Skeletal muscle tissue (tissue), 4 donors: ENCODE measurements around the gene CRACR2A. TPM values are rescaled to one million over a fixed set of nuclear protein-coding genes. Genes with fewer than 3 reads are reported as not detected.

Experiments
- H3K27ac ChIP-seq: one replicate; pipeline ENCODE4 v1.7.0; 2013; ENCODE audit warnings: mild to moderate bottlenecking, low read depth, low read length, inconsistent platforms
- H3K27me3 ChIP-seq, 3 donors: one replicate each; pipeline ENCODE4 v1.7.0; 2013; ENCODE audit warnings: low read length in 3 of 3; ENCODE audit not compliant: control insufficient read depth in 3 of 3, insufficient read depth in 3 of 3
- H3K36me3 ChIP-seq, 3 donors: one replicate each; pipeline ENCODE4 v1.7.0; 2013; ENCODE audit warnings: low read length in 3 of 3; ENCODE audit not compliant: control insufficient read depth in 3 of 3, insufficient read depth in 3 of 3
- H3K4me1 ChIP-seq, 3 donors: one replicate each; pipeline ENCODE4 v1.7.0; 2013; ENCODE audit warnings: low read length in 3 of 3, mild to moderate bottlenecking in 3 of 3; ENCODE audit not compliant: control insufficient read depth in 3 of 3, insufficient read depth in 3 of 3
- H3K4me3 ChIP-seq, 3 donors: one replicate each; pipeline ENCODE4 v1.7.0; 2013; ENCODE audit warnings: low read length in 3 of 3
- H3K9ac ChIP-seq, 3 donors: one replicate each; pipeline ENCODE4 v1.7.0; 2013; ENCODE audit warnings: low read length in 3 of 3, mild to moderate bottlenecking in 3 of 3, moderate library complexity in 2 of 3, low read depth in 1 of 3
- H3K9me3 ChIP-seq, 3 donors: one replicate each; pipeline ENCODE4 v1.7.0; 2013; ENCODE audit warnings: low read length in 3 of 3; ENCODE audit not compliant: control insufficient read depth in 3 of 3
- total RNA-seq: library from RNA; depleted of rRNA; stranded (reverse); fragments of >200 nt; gene quantifications from one replicate; pipeline ENCODE4 v1.2.3, GENCODE V29; 2014
- donor health status: Osteomylitis.

The CRACR2A gene
- total RNA-seq, 1 donor from 2014 or later: 2.1 TPM

DNA sequence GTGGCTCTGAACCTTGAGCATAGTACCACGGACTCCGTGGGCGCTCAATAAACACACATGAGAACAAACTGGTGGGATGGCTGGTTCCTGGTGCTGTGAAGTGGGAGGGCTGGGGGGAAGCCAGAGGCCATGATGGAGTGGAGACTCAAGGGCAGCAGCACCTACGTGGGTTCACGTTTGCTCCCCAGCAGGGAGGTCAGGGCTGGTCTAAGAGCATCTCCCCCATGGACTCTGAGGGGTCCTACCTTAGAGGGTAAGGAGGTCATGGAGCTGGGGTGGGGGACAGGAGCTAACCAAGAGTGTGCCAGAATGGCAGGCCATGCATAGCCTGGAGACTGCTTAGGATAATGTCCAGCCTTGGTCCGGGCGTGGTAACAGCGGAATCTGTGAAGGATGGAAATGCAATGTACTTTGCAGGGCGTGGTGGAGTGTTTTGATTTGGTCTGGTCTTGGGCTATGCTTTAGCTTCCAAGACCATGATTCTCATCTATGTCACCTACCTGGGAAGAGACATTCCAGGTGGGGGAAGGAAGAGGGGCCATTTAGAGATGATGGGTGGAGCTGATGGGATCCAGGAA, 158.9 kb downstream of the CRACR2A start:
- Histone ChIP-seq H3K9me3 (no peaks in the 10 kb centered on the region), H3K27ac (no peak overlapping the region), H3K4me3 (no peak overlapping the region), H3K4me1 (no peaks in the 10 kb centered on the region), H3K27me3 (peaks cover 0 to 20% (median 5%) of the 10 kb centered on the region in 3 donors), H3K9ac (no peak overlapping the region), H3K36me3 (no peaks in the 10 kb centered on the region)

DNA sequence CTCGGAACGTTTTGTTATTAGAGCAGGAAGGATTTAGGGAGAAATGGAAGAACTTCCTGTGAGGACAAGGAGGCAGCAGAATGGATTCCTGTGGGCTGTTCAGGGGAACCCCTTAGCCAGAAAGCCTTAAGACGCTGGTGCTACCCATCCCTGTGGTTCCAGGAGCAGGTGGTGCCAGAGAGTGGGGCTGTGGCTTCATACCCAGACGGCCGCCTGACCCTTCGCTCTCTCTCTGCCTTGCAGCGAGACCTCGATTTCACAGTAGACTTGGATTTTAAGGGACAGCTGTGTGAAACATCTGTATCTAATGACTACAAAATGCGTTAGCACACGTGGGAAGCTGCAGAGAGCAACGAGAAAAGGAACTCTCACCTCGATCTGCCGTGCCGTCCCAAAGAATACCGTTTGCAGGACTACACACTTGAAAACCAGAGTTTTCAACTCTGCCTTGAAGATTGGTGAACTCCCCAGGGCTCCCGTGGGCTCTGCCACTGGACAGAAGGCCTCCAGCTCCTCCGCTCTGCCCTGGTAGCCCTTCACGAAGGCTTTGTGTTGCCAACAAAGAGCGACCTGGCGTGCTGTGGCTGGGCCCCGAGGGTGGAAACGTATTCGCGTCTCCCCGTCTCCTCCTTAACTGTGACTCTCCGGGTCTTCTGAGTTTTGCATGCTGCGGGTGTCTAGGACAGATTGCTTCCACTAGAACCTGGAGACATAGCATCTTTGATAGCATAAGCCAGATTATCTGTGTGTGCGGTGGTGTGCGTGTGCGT, 159.9 kb downstream of the CRACR2A start:
- Histone ChIP-seq H3K27ac (no peak overlapping the region), H3K4me3 (no peak overlapping the region), H3K9ac (no peak overlapping the region), H3K36me3 (no peaks in the 10 kb centered on the region), H3K9me3 (no peaks in the 10 kb centered on the region), H3K27me3 (peaks cover 0 to 20% (median 10%) of the 10 kb centered on the region in 3 donors), H3K4me1 (no peaks in the 10 kb centered on the region)

GRCh38 chr12:3589745-3590144, 163.2 kb downstream of the CRACR2A start:
- H3K27me3 ChIP-seq: peaks cover 3 to 22% (median 10%) of the 10 kb centered on the region in 3 donors
- H3K4me1 ChIP-seq: no peaks in the 10 kb centered on the region
- H3K4me3 ChIP-seq: no peak overlapping the region
- no peak overlapping the region for H3K9ac ChIP-seq
- no peaks in the 10 kb centered on the region for H3K36me3 ChIP-seq
- H3K9me3 ChIP-seq: no peaks in the 10 kb centered on the region
- H3K27ac ChIP-seq: no peak overlapping the region

- H3K27ac ChIP-seq: no peak overlapping the region
- H3K9ac ChIP-seq: no peak overlapping the region
- no peaks in the 10 kb centered on the region for H3K36me3 ChIP-seq
- peaks cover 3 to 9% (median 5%) of the 10 kb centered on the region in 3 donors for H3K27me3 ChIP-seq
- H3K9me3 ChIP-seq: peaks cover 0 to 6% (median 3%) of the 10 kb centered on the region in 3 donors
- no peak overlapping the region for H3K4me3 ChIP-seq
- H3K4me1 ChIP-seq: no peaks in the 10 kb centered on the region
These were observed 165.4 kb downstream of the CRACR2A start for GRCh38 chr12:3587402-3588013.

GRCh38 chr12:3583656-3584334, 169.1 kb downstream of the CRACR2A start:
- Histone ChIP-seq H3K9ac (no peak overlapping the region), H3K27ac (no peak overlapping the region), H3K4me1 (no peaks in the 10 kb centered on the region), H3K27me3 (peaks cover 3 to 10% (median 5%) of the 10 kb centered on the region in 3 donors), H3K36me3 (no peaks in the 10 kb centered on the region), H3K4me3 (no peak overlapping the region), H3K9me3 (peaks cover 0 to 6% (median 3%) of the 10 kb centered on the region in 3 donors)

- peaks cover 0 to 21% (median 0%) of the 10 kb centered on the region in 3 donors for H3K27me3 ChIP-seq
- H3K4me1 ChIP-seq: no peaks in the 10 kb centered on the region
- H3K27ac ChIP-seq: no peak overlapping the region
- H3K9ac ChIP-seq: no peak overlapping the region
- H3K36me3 ChIP-seq: no peaks in the 10 kb centered on the region
- H3K4me3 ChIP-seq: no peak overlapping the region
- peaks cover 0 to 6% (median 3%) of the 10 kb centered on the region in 3 donors for H3K9me3 ChIP-seq
These were observed 172.7 kb downstream of the CRACR2A start for GRCh38 chr12:3580094-3580749.

- Histone ChIP-seq H3K9me3 (peaks cover 0 to 6% (median 3%) of the 10 kb centered on the region in 3 donors), H3K9ac (no peak overlapping the region)
These were observed 173.3 kb downstream of the CRACR2A start for GRCh38 chr12:3579446-3580093.

DNA sequence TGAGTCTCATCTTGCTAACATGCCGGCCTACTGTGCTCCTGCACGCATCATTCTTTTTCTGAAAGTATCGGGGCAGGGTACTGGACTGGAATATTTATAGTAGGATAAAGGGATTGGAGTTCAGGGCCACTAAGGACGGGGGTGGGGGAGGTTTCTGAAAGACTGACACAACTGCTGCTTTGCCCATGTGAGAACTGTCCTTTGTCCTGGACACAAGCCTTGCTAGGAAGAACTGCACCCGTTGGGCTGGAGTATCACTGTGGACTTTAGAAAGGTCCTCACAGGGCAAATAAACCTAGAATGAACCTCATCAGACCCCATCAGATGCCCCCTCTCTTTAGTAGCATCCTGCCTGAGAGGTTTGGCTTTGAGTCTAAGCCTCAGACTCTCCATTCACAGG, 174.4 kb downstream of the CRACR2A start:
- H3K36me3 ChIP-seq: no peaks in the 10 kb centered on the region
- H3K9me3 ChIP-seq: no peaks in the 10 kb centered on the region
- peaks cover 0 to 21% (median 0%) of the 10 kb centered on the region in 3 donors for H3K27me3 ChIP-seq
- H3K4me1 ChIP-seq: no peaks in the 10 kb centered on the region
- H3K27ac ChIP-seq: no peak overlapping the region
- no peak overlapping the region for H3K9ac ChIP-seq
- H3K4me3 ChIP-seq: no peak overlapping the region

More at GRCh38 chr12:3579446-3580093, 173.3 kb downstream of the CRACR2A start:
- no peaks in the 10 kb centered on the region for H3K36me3 ChIP-seq
- no peaks in the 10 kb centered on the region for H3K4me1 ChIP-seq
- H3K27me3 ChIP-seq: peaks cover 0 to 21% (median 0%) of the 10 kb centered on the region in 3 donors
- H3K4me3 ChIP-seq: no peak overlapping the region
- no peak overlapping the region for H3K27ac ChIP-seq

DNA sequence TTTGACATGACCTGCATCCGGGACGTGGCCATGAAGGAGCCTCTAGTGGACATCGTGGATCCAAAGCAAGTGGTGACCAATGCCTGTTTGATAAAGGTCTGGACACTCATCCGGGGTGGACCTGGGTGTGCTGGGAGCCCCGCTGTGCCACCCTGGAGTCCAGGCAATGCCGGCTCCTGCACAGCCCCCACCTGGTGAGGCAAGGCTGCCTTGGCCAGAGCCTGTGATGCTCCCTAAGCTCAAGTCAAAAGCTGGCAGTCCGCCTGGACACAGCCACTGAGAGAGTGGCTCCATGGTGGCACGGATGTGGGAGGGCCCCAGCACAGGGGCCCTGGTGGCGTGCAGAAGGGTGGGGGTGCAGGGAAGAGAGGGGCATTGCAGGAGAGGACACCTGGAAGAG, 176.0 kb downstream of the CRACR2A start:
- H3K27ac ChIP-seq: no peak overlapping the region
- H3K9ac ChIP-seq: no peak overlapping the region
- H3K4me3 ChIP-seq: no peak overlapping the region

More for the DNA sequence above, 176.0 kb downstream of the CRACR2A start:
- H3K9me3 ChIP-seq: no peaks in the 10 kb centered on the region
- no peaks in the 10 kb centered on the region for H3K36me3 ChIP-seq
- peaks cover 0 to 21% (median 0%) of the 10 kb centered on the region in 3 donors for H3K27me3 ChIP-seq
- H3K4me1 ChIP-seq: no peaks in the 10 kb centered on the region
